NCI-H2196 treated with DMSO at 0.1 percent for 48 hours (cell line): ENCODE results near the gene TBC1D19.
"Not testable (repeated sequence)": the region's sequence is repeated elsewhere in the genome, so short reads cannot be mapped to it uniquely, and the experiment has no call there.

Experiments used
- DNase-seq: peaks from one replicate; lab custom pipeline; 2025; ENCODE audit not compliant: unreplicated experiment; lab: John Stamatoyannopoulos, UW

TBC1D19 gene

DNA sequence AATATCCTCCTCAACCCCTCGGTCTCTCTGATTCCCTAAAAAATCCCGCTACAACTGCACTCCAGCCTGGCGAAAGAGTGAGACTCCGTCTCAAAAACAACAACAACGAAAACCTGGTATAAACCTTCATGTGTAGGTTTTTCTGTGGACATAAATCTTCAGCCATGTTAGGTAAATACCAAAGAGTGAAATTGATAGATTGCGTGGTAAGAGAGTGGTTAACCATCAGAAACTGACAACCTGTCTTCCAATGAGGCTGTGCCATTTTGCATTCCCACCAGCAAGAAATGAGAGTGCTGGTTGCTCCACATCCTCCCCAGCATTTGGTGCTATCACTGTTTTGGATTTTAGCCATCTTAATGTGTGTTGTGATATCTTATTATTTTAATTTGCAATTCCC is 10.9 kb downstream of the TBC1D19 start:
- no peak for DNase-seq

DNA sequence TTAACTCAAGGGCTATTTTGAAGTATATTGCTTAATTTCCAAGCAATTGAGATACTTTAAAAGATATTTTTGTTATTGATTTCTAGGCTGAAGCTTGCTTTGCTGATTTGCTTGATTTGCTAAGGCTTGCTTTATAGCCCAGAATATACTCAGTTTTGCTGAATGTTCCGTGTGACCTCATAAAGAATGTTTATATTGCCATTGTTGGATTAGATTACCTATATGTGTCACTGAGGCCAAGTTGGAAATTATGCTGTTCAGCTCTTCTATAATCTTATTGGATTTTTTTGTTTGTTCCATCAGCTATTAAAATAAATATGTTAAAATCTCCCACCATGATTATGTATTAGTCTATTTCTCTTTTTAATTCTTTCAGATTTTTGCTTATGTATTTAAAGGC is 13.0 kb downstream of the TBC1D19 start:
- no peak for DNase-seq

DNA sequence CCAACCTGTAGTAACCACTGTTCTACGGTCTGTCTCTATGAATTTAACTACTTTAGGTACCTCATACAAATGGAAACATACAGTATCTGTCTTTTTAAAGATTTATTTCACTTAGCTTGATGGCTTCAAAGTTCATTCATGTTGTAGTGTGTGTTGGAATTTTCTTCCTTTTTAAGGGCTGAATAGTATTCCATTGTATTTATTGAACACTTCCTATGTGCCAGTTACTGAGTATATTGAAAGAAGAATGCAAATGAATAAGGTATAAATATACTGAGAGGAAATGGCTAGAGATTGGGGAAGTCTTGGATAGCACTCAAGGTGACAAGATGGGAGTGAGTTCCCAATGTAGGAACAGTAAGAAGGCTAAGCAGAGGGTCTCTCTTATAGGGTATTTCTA is 17.3 kb downstream of the TBC1D19 start:
- no peak for DNase-seq

DNA sequence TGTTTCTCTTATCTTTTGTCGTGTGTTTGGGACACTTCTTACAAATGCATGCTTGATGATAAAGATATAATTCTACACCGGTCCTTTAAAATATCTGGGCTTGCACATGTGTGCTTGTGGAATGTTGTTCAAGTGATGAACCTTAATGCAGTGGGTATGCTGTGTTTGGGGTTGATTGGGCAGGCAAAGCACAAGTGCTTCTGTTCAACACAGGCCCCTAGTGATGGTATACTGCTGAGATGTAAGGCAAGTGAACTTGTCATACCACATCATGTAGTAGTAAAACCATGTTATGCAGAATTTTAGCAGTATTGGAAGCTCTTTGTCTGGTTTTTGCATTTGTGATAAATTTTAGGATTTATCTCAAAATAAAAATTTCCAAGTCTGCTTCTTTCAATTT is 23.9 kb downstream of the TBC1D19 start:
- DNase-seq, result no peak

DNA sequence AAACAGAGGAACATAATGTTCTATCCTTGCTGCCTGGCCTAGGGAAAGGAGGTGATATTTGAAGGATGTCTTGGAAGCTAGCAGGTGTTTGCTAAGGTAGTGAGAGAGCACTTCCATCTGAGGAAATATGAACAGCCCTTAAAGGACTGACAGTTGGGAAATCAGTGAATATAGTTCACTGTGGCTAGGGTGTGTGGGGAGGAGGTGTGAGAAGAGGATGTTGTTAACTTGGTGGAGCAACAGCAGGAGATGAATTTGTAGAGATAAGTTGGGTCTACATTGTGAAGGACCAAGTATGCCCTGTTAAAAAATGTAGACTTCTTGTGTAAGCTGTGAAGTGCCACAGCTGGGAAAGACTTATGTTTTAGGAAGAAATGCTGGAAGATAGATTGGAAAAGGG is 25.5 kb downstream of the TBC1D19 start:
- DNase-seq, result no peak

DNA sequence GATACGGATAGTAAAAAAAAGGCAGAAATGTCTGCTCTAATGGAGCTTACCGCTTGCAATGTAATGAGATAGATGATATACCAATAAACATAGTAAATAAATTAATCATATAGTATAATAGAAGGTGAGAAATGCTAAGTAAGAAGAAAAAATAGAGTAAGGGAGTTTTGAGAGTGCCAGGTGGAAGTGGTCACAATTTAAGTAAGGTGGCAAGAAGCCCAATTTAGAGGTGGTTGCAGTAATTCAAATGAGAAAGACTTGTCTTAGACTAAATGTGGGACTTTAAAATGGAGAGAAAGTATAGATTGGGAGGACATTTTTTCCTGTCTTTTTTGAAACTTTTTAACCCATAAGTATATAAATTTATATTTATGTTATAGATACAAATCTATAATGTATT is 26.0 kb downstream of the TBC1D19 start:
- DNase-seq, result no peak

DNA sequence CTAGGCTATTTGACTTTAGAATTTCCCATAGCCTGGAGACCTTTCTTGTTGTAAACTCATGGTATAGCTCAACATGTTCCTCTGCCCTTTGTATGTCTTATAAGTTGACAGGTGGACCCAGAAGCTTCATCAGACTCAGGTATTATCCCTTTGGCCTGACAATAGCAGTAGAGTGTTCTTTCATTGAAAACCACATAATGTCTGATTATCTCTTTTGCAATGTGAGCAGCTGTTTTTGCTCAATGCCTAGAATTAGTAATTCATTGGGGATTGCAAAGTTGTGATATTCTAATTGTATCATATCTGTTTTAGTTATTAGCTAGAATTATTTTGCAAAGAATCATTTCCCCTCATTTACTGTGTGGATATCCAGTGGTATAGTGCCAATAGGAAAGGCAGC is 27.5 kb downstream of the TBC1D19 start:
- DNase-seq, result no peak

DNA sequence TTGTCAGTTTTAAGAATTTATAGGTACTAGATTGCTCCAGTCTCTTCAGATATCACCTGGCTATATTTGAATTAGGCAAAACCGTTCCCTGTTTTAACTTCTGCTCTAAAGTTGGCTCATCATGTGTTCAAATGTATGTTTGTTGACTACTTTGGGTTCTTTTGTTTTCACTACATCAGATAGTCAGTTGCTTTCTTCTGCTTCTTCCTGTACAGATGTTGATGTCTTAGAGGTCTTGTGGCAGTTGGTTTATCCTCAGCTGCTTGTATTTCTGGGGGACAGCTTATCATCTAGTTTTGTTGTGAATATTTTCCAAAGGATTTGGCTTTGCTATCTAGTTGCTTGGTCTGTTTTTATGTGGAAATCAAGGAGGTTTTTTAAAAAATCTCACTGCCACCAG is 28.0 kb downstream of the TBC1D19 start:
- DNase-seq, result no peak

DNA sequence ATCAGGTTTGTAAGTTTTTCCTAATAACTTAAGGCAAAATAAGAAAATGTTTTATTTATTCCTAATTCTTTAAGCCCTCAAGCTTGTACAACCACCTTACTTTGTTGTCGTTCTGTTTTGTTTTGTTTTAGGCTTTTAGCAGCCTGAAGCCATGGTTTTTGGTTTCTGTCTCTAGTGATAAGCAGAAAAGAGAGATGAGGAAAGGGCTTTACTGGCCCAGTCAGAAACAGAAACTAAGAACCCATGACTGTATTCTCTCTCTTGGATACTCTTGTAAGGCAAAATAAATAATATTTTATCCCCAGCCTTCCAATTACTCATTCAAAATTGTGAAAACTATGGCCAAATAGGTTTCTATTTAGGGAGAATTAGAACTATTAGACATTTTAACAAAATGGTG is 29.4 kb downstream of the TBC1D19 start:
- no peak for DNase-seq

DNA sequence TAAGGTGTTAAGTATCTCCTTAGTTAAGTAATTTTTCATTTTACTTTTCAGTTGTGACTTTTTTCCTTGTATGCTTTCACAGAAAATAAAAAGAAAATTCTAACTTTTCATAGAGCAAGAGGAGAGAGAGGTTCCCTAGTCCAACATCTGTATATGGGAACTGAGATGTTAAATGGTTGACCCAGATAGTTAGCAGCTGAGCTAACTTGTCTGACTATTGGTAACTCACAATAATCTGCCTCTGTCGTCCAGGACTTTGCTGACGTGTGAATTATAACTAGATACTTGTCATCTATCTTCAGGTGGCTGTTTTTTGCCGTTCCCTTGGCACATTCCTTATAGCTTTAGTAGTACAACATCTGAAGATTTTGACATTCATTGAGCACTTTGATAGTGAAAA is 29.9 kb downstream of the TBC1D19 start:
- DNase-seq, result no peak

DNA sequence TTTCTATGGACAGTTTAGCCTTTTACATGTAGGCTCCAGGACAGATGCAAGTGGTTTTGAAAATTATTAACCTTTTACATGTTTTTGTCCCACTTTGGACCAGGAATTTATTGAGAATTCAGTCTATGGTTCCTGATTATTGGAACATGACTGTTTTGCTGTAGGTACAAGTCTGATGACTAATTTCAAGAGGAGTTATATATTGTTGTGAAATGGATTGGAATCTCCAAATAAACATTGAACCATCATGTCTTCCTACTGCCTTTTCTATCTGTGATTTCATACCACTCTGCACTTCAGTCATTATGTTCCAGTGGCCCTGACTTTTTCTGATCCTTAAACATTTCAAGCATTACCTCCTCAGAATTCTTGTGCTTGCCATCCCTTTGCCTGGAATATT is 35.9 kb downstream of the TBC1D19 start:
- DNase-seq, result no peak

DNA sequence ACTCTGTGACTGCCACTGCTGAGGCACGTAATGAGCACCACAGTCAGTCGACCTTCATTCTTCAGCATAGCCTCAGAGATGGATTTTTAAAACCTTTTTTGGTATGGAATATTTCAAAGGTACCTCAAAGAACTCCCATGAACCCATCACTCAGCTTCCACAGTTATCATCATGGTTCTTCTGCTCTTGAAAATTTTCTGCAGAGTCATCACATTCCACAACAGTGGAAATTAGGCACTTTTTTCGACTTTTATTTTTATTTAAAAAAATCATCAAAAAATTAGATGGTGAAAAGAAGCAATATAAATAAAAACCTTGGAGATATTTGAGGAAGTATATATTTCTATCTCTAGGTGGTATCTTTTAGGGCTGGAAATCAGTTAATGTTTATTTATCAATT is 37.5 kb downstream of the TBC1D19 start:
- no peak for DNase-seq

DNA sequence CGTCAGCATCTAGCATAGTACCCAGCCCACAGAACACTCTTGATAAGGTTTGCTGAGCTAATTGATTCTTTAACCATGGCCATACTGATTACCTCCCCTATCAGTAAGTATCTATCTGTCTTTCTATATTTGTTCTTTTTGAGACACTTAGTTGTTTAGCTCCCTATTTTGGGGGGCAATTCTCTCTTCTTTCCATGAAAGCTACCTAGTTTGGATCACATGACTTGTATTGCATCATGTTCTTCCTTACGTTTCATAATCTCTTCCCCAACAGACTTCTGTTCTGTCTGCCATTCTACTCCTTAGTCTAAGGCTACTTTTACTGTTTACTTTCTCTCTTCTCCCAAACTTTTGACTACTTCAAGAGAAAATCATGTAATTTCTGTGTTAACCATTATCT is 39.0 kb downstream of the TBC1D19 start:
- no peak for DNase-seq

DNA sequence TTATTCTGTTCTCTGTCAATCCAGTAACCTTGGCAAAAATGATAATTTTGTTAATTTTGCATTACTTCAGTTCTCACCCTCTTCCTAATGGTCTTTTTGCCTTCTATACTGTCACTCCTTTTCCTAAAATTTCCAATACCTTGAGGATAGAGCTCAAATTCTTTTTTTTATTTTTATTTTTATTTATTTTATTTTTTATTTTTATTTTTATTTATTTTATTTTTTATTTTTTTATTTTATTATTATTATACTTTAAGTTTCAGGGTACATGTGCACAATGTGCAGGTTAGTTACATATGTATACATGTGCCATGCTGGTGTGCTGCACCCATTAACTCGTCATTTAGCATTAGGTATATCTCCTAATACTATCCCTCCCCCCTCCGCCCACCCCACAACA is 42.8 kb downstream of the TBC1D19 start:
- not testable (repeated sequence) for DNase-seq

DNA sequence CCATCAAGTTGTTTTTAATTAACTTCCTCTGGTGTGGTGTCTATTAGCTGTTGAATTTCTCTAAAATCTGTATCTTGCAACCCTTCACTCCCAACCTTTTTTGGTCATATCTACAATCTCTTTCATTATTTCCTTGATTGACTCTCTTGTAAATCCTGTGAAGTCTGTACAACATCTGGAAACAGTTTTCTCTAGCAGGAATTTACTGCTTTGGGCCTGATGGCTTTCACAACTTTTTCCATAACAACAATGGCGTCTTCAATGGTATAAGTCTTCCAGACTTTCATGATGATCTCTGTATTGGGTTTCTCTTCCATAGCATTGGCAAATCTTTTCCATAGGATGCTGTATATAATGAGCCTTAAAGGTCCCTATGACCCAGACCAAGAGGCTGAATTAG is 49.0 kb downstream of the TBC1D19 start:
- no peak for DNase-seq

DNA sequence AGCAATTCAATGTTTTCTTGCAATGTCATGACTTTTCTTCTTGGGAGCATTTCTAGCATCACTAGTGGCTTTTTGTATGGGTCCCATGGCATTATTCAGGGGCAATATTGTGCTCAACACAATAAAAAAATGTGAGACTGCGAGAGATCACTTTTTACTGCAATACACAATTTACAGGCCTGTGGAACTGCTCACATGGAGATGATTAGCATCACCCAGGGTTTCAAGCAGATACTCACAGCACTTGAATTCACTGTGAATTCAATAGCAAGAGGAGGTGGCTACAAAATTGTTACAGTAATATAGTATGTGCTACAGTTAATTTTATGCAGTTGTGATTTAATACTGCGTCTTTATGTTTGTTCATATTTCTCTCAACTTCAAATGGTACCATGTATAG is 50.4 kb downstream of the TBC1D19 start:
- no peak for DNase-seq

DNA sequence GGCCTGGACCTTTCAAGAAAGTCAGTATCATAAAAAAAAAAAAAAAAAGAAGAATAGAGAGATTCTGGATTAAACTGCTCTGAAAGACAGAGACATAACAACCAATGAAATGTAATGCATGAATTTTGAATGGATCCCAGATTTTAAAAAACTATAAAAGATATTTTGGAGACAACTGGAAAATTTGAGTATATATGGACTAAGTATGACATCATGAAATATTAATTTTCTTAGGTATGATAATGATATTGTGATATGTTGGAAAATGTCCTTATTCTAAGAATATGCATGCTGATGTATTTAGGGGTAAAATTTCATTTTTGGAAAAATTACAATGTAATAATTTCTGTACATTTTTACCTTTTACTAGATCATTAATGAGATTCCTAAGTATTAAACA is 52.6 kb downstream of the TBC1D19 start:
- DNase-seq, result no peak

DNA sequence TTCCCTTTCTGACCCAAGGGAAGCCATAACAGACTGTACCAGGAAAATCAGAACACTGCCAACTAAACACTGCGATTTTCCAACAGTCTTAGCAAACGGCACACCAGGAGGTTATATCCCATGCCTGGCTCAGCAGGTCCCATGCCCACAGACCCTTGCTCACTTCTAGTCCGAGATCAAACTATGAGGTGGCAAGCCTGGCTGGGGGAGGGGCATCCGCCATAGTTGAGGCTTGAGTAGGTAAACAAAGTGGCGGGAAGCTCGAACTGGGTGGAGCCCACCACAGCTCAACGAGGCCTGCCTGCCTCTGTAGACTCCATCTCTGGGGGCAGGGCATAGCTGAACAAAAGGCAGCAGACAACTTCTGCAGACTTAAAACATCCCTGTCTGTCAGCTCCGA is 56.8 kb downstream of the TBC1D19 start:
- not testable (repeated sequence) for DNase-seq

DNA sequence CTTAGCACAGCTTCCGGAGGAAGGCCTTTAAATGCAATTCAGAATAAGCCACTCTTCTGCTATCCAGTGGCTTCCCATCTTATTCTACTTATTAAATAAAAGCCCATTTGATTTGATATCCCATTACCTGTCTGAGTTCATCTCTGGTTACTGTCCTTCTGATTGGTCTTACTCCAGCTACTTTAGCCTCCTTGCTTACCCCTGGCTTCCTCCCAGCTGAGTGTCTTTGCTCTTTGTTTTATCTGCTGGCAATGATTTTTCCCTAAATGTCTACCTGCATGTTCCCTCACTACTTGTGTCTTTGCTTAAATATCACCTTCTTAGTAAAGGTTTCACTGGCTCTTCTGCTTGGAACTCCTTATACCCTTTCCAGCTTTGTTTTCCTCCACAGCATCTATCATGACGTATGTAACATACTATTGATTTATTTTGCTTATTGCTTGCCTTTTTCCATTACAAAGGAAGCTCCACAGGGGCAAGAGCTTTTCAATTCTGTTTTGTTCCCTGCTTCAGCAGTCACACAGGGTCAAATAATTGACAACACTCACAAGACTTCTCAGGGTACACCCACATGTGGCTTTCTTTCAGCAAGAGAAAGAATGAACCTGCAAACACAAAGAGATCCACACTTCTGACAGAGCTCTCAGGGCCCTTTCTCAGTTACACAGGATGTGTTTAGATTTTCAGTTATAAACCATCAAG is 63.8 kb downstream of the TBC1D19 start:
- DNase-seq, result no peak

DNA sequence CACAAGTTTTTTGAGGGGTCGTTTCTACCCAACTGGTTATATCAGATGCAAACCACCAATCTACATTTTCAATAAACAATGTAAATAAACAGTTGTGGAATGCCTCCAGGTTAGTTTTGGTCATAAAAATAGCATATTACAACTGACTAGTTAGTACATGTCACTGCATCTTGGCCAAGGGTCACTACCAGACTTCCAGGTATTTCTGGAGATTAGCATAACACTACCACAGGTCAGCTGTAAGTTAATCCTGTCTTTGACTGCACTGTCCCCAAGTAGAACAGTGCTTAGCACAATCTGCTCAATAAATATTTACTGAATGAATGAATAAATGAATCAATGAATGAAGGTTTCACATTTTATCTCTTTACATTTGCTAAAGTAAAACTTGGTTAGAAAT is 64.4 kb downstream of the TBC1D19 start:
- DNase-seq, result no peak

DNA sequence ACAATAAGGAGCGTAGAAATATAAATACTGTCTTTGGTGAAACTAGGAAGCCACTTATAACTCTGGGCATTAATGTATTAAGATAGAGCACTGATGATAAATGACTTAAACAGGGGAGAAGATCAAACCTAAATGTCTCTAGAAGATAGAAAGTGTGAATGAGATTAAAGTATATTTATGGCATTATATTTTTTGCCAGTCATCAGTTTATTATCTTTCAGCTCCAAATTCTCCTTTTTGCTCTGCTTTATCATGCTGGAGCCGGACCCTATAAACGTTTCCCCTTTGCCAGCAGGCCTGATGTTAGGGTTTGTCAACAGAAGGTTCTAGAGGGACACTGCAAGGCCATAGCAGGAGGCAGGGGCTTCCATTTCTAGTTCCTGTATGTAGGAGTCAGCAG is 76.4 kb downstream of the TBC1D19 start:
- DNase-seq, result no peak

DNA sequence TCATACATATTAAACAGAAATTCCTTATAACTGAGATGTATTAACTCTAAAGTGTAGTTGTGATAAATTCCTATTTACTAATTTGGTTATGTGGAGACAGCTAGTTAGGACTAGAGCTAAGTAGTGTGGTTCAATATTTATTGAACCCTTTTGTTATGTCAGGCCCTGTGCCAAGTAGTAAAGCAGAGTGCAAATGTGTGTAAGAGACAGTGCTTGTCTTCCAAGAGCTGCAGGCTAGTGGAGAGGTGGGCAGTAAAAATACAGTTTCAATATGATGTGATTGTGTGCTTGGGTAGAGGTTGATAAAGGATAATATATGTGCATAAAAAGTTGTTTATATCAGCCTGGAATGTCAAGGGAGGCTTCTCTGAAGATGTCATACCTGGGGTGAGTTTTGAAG is 80.0 kb downstream of the TBC1D19 start:
- DNase-seq, result no peak

DNA sequence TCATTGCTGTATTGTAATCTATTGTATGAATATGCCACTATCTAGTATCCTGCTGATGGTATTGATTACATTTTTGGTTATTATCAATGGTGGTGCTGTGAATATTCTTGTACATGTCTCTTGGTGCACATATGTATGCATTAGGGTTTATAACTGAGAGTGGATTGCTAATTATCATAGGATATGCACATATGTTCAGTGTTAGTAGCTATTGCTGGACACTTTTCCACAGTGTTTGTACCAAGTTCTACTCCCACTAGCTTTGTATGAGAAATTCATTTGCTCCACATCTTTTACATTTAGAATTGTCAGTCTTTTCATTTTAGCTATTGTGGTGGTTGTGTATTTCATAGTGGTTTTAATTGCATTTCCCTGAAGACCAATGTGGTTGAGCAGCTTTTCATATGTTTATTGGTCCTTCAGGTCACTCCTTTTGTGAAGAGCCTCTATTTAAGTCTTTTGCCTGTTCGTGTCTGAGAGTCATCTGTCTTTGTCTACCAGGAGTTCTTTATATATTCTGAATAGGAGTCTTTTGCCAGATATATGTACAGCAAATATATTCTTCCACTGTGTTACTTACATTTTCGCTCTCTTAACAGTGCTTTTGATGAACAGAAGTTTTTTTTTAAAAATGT is 87.1 kb downstream of the TBC1D19 start:
- DNase-seq, result no peak
